Keratinocyte (primary cell): ENCODE measurements around the gene SLC9A3.

Source experiments
- EZH2 ChIP-seq: IDR thresholded peaks from one replicate; pipeline ENCODE4 v1.6.1; 2012; ENCODE audit warnings: inconsistent platforms, mild to moderate bottlenecking, low read length, moderate library complexity
- TF ChIP-seq, protein P1 (sequence below), 3 experiments: IDR thresholded peaks in 1 of 3; conservative IDR thresholded peaks in 1 of 3; optimal IDR thresholded peaks in 1 of 3; 2 replicates in 2 of 3; 3 replicates in 1 of 3; pipeline versions ENCODE3 to v1.5.1; 2011; ENCODE audit warnings: low read length in 3 of 3, mild to moderate bottlenecking in 3 of 3, moderate library complexity in 2 of 3, control low read depth in 1 of 3, inconsistent platforms in 1 of 3; ENCODE audit not compliant: insufficient read depth in 2 of 3; ENCODE audit errors: extremely low read depth in 1 of 3

DNA sequence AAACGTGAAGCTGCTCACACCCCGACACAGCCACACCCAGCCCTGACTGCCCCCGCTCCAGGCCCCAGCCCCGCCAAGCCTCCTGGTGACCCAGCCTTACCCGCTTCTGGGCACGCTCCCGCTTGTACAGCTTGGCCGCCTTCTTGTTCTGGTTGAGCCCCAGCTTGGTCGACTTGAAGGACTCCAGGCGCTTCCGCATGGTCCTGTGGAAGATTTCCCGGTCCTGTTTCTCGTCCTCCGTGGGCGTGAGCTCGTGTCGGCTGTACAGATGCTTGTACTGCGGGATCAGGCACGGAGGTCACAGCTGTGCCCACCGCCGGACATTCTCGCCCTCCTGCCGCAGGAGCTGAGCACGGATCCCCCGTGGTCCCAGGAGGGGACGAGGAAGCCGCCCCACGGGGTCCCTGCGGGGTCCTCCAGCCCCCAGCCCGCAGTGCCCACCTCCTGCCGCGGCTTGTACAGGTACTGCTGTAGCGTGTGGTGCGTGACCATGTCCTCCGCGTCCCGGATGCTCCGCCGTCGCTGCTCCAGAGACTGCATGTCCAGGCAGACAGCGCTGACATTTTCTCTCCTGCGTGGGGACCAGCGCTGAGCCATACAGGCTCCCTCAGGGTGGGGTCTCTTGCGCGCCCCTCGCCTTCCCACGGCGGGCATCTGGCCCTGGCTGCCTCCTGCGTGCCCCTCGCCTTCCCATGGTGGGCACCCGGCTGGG lies 48.0 kb downstream of the SLC9A3 start:
- TF ChIP-seq, protein P1, sequence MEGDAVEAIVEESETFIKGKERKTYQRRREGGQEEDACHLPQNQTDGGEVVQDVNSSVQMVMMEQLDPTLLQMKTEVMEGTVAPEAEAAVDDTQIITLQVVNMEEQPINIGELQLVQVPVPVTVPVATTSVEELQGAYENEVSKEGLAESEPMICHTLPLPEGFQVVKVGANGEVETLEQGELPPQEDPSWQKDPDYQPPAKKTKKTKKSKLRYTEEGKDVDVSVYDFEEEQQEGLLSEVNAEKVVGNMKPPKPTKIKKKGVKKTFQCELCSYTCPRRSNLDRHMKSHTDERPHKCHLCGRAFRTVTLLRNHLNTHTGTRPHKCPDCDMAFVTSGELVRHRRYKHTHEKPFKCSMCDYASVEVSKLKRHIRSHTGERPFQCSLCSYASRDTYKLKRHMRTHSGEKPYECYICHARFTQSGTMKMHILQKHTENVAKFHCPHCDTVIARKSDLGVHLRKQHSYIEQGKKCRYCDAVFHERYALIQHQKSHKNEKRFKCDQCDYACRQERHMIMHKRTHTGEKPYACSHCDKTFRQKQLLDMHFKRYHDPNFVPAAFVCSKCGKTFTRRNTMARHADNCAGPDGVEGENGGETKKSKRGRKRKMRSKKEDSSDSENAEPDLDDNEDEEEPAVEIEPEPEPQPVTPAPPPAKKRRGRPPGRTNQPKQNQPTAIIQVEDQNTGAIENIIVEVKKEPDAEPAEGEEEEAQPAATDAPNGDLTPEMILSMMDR (optimal IDR thresholded peaks at IDR 0.05 in 1 of 3, IDR thresholded peaks at IDR 0.05 in 1 of 3, conservative IDR thresholded peaks at IDR 0.05 in 1 of 3; ENCODE audit: extremely low read depth in 1 of 3, insufficient read depth in 2 of 3, low read length in 3 of 3): no peak
- no peak for TF ChIP-seq EZH2
